Measurements from ENCODE around the gene SCAANT1.

GRCh38 chr3:63945558-63946096, 33.4 kb upstream of the SCAANT1 start:
- no peak for TF ChIP-seq CTCF (IDR thresholded peaks at IDR 0.05; ENCODE audit: poor library complexity)
- no peak for TF ChIP-seq EZH2 (IDR thresholded peaks at IDR 0.05; ENCODE audit: borderline replicate concordance)

All from hepatocyte (in vitro differentiated cells).